HepG2 (cell line): Measurements from ENCODE around the gene ANKRD65. TPM values are rescaled to one million over a fixed set of nuclear protein-coding genes. Genes with fewer than 3 reads are reported as not detected.
"Not testable (repeated sequence)": the region's sequence is repeated elsewhere in the genome, so short reads cannot be mapped to it uniquely, and the experiment has no call there.

Experiments
- ATAC-seq: fragments of 200-7000 bp; cut with Tn5 transposase; 3 replicates; pipeline ENCODE4 v1.9.1; 2020; ENCODE audit warnings: mild to moderate bottlenecking, moderate library complexity
- BruUV-seq: library from RNA; stranded (reverse); fragments of 400-500 nt; replicated peaks from 2 replicates; lab custom pipeline; 2021; lab: Mats Ljungman, UMichigan
- CTCF ChIA-PET: fragments of 300-600 bp; formaldehyde crosslinking; extraction: SDS; loops from one replicate; lab custom pipeline; 2021; ENCODE audit warnings: low total read pairs, inconsistent platforms, low intra/inter-chr PET ratio; lab: Yijun Ruan, JAX
- POLR2A ChIA-PET: fragments of 350-600 bp; sonication (Branson Sonifier 250); formaldehyde crosslinking; loops from one replicate; lab custom pipeline; 2020; ENCODE audit warnings: antibody characterized with exemption, inconsistent platforms; lab: Yijun Ruan, JAX
- DNase-seq: peaks from one replicate; pipeline ENCODE4 v3.0.0-alpha.2; 2015; ENCODE audit warnings: low spot score
- FAIRE-seq: peaks from 3 replicates; lab custom pipeline; 2011; peaks lifted over from hg19 to GRCh38; lab: Jason Lieb, UNC
- H2AFZ ChIP-seq: one replicate; pipeline ENCODE4 v1.6.1; 2011; ENCODE audit warnings: low read length, inconsistent platforms
- H3K27ac ChIP-seq: fragments of 300-600 bp; 3 replicates; pipeline ENCODE4 v1.8.0; 2011; ENCODE audit warnings: mixed run types, mild to moderate bottlenecking, mixed read lengths, low read length, inconsistent platforms; ENCODE audit not compliant: insufficient read depth; ENCODE audit errors: extremely low read length
- H3K27me3 ChIP-seq, 2 experiments: fragments of 200-600 bp in 1 of 2; 2 replicates in 1 of 2; 3 replicates in 1 of 2; pipeline versions ENCODE4 v1.6.0 to v1.8.0; 2011; ENCODE audit warnings: low read length in 2 of 2, mild to moderate bottlenecking in 2 of 2, moderate library complexity in 2 of 2, inconsistent platforms in 1 of 2; ENCODE audit not compliant: insufficient read depth in 2 of 2, control insufficient read depth in 1 of 2
- H3K36me3 ChIP-seq, 2 experiments: fragments of 200-600 bp in 1 of 2; replicated peaks in 1 of 2; 2 replicates in 1 of 2; 3 replicates in 1 of 2; pipeline versions ENCODE4 v1.5.1 to v1.8.0; 2011; ENCODE audit warnings: low read length in 2 of 2, inconsistent platforms in 1 of 2; ENCODE audit not compliant: insufficient read depth in 2 of 2, control insufficient read depth in 1 of 2
- H3K4me1 ChIP-seq: 2 replicates; pipeline ENCODE4 v1.5.1; 2012; ENCODE audit warnings: low read length, inconsistent platforms; ENCODE audit not compliant: insufficient read depth
- H3K4me2 ChIP-seq: 2 replicates; pipeline ENCODE4 v1.6.0; 2011; ENCODE audit warnings: low read depth, low read length, inconsistent platforms
- H3K4me3 ChIP-seq, 3 experiments: fragments of 200-600 bp in 1 of 3; sonication (generic), shearing (Covaris generic) in 1 of 3; replicated peaks in 1 of 3; 2 replicates each; pipeline ENCODE4 v1.5.1; 2011 to 2016; ENCODE audit warnings: low read length in 3 of 3, inconsistent platforms in 2 of 3, low read depth in 2 of 3, mild to moderate bottlenecking in 2 of 3, control low read depth in 1 of 3, mixed read lengths in 1 of 3; ENCODE audit not compliant: insufficient read depth in 1 of 3
- H3K79me2 ChIP-seq: one replicate; pipeline ENCODE4 v1.6.1; 2011; ENCODE audit warnings: low read length, inconsistent platforms; ENCODE audit not compliant: insufficient read depth
- H3K9ac ChIP-seq: 2 replicates; pipeline ENCODE4 v1.6.0; 2011; ENCODE audit warnings: mild to moderate bottlenecking, low read depth, low read length, inconsistent platforms; ENCODE audit not compliant: insufficient read depth
- H3K9me3 ChIP-seq: 2 replicates; pipeline ENCODE4 v1.5.1; 2012; ENCODE audit warnings: mild to moderate bottlenecking, low read length
- H4K20me1 ChIP-seq: 2 replicates; pipeline ENCODE4 v1.6.0; 2011; ENCODE audit warnings: inconsistent platforms, mild to moderate bottlenecking, low read length, moderate library complexity; ENCODE audit not compliant: insufficient read depth
- WGBS: methylation state at CpG from one replicate; pipeline ENCODE4 v1.1.6; 2017; ENCODE audit warnings: low lambda C conversion rate; 5-methylcytosine and 5-hydroxymethylcytosine counted together
- in situ Hi-C: cut with HindIII; loops from 2 replicates; pipeline ENCODE4 v1.10.0; 2017; ENCODE audit warnings: low pct_unique_long_range_greater_than_20kb; ENCODE audit not compliant: extremely low pct_ligation_motif_present
- intact Hi-C: fragments of 100-400 bp; cut with micrococcal nuclease; formaldehyde crosslinking; loops from one replicate; pipeline ENCODE4 v1.10.0; 2022; ENCODE audit not compliant: unreplicated experiment
- polyA plus RNA-seq, 8 experiments: library from polyadenylated mRNA; depleted of rRNA in 3 of 8; stranded (reverse) in 7 of 8; unstranded in 1 of 8; fragments of >200 nt; fragmentation: Illumina TruSeq in 4 of 8; extraction: Trizol in 4 of 8; gene quantifications; 2 replicates each; pipeline versions ENCODE4 v1.2.1 to v1.2.3, GENCODE V29; 2011 to 2016; ENCODE audit warnings: low read depth in 4 of 8, missing spikeins in 1 of 8, mixed read lengths in 1 of 8; ENCODE audit not compliant: insufficient read depth in 1 of 8
- total RNA-seq, 5 experiments: library from RNA; depleted of rRNA; stranded (reverse); fragments of >200 nt; fragmentation: Illumina TruSeq; extraction: Trizol; gene quantifications; 2 replicates each; pipeline ENCODE4 v1.2.3, GENCODE V29; 2016; ENCODE audit warnings: low read depth in 1 of 5

ANKRD65 gene
- total and polyA plus RNA-seq, 2 of the 13 experiments (the other 11 are each of a cell fraction or from before 2014, with no cell fraction given), result 12.1 to 30.1 TPM

DNA sequence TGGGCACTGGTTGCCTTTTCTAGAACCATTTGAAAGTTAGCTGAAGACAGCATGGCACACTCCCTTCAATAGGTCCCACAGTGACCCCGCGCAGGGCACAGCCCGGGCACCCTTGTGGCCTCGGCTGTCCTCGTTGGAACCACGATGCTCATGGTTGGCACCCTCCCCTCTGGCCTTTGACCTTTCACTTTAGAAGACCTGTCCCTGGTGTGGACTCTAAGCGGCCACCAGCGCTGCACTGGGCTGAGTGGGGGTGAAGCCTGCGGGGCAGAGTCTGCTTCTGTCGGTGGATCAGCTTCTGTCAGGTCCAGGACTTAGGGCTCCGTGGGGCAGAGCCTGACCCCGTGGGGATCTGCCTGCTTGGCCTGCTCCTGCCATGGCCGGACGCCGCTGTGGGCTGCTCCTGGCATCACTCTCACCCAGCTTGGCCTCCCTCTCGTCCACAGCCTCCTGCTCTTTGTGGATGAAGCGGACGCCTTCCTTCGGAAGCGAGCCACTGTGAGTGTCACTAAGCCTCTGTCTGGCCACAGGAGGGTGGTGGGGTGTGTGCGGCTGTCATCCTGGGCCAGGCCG lies 35.7 kb upstream of the ANKRD65 start:
- BruUV-seq, POLR2A ChIA-PET, H2AFZ ChIP-seq, H3K9me3 ChIP-seq, H3K36me3 ChIP-seq, DNase-seq, CTCF ChIA-PET, FAIRE-seq, H3K79me2 ChIP-seq, H3K27ac ChIP-seq, H3K9ac ChIP-seq, H4K20me1 ChIP-seq, in situ Hi-C loops, H3K4me3 ChIP-seq, intact Hi-C loops: not testable (repeated sequence)
- 51% methylated on average over 13 of the region's 22 CpGs for WGBS
- peak; percentile 31 for ATAC-seq
- H3K4me1 ChIP-seq, result peaks cover 20% of the 10 kb centered on the region
- H3K4me2 ChIP-seq, result peak overlapping the region; percentile 46; the same call in 1 of the 2 replicates
- peaks cover 9 to 20% of the 10 kb centered on the region in 2 experiments; a peak in 4 of 5 replicates for H3K27me3 ChIP-seq

DNA sequence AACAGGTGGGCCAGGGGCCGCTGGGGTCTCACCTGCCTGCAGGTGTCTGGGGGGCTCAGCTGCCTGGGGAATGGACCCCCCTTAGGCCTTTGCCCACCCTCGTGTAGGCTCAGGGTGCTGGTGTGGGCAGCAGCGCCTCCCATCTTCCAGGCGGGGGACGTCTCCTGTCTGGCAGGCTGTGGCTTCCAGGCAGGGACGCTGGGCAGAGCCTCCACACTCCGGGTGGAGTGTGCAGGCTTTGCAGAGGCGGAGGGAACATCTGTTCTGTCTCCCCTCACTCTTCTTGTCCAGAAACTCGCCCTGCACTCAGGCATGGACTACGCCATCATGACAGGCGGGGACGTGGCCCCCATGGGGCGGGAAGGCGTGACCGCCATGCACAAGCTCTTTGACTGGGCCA lies 34.9 kb upstream of the ANKRD65 start:
- H3K27ac ChIP-seq, H3K36me3 ChIP-seq, DNase-seq, H3K79me2 ChIP-seq, intact Hi-C loops, H3K4me3 ChIP-seq, in situ Hi-C loops, H3K9me3 ChIP-seq, FAIRE-seq, CTCF ChIA-PET, H3K4me2 ChIP-seq, BruUV-seq, POLR2A ChIA-PET, H3K9ac ChIP-seq, H2AFZ ChIP-seq, H4K20me1 ChIP-seq: not testable (repeated sequence)
- WGBS, result 100% methylated on average over 1 of the region's 15 CpGs
- Histone ChIP-seq H3K27me3 (peaks cover 7 to 19% of the 10 kb centered on the region in 2 experiments; a peak in 3 of 5 replicates), H3K4me1 (peaks cover 12% of the 10 kb centered on the region)
- peak; percentile 54 for ATAC-seq
